GM18909 (cell line): Measurements from ENCODE around the gene CDK13.
A peak's percentile ranks its signal among the peaks of the same experiment; 100 is the strongest.
"Not testable (repeated sequence)": the region's sequence is repeated elsewhere in the genome, so short reads cannot be mapped to it uniquely, and the experiment has no call there.

Experiments used
- ATAC-seq: cut with Tn5 transposase; IDR thresholded peaks from one replicate; pipeline ENCODE4 v1.9.1; 2021; ENCODE audit warnings: mild to moderate bottlenecking; ENCODE audit not compliant: unreplicated experiment, poor library complexity

The CDK13 gene

GRCh38 chr7:40095230-40095629, 145.2 kb downstream of the CDK13 start:
- ATAC-seq: no peak

GRCh38 chr7:40095695-40096327, 145.8 kb downstream of the CDK13 start:
- ATAC-seq: no peak

GRCh38 chr7:40097728-40098127, 147.7 kb downstream of the CDK13 start:
- no peak for ATAC-seq

GRCh38 chr7:40098810-40099209, 148.8 kb downstream of the CDK13 start:
- ATAC-seq: no peak

- no peak for ATAC-seq
Measured at GRCh38 chr7:40099837-40100236, 149.8 kb downstream of the CDK13 start.

- ATAC-seq: no peak
Measured at GRCh38 chr7:40101201-40101600, 151.1 kb downstream of the CDK13 start.

- ATAC-seq: no peak
Measured at GRCh38 chr7:40102897-40103296, 152.8 kb downstream of the CDK13 start.

- no peak for ATAC-seq
Measured at GRCh38 chr7:40105879-40106473, 155.9 kb downstream of the CDK13 start.

- ATAC-seq: no peak
Measured at GRCh38 chr7:40115936-40116335, 165.9 kb downstream of the CDK13 start.

GRCh38 chr7:40117199-40117598, 167.1 kb downstream of the CDK13 start:
- not testable (repeated sequence) for ATAC-seq

GRCh38 chr7:40118201-40118600, 168.1 kb downstream of the CDK13 start:
- ATAC-seq: not testable (repeated sequence)

GRCh38 chr7:40120020-40120419, 170.0 kb downstream of the CDK13 start:
- no peak for ATAC-seq

- not testable (repeated sequence) for ATAC-seq
Measured at GRCh38 chr7:40122100-40122939, 172.3 kb downstream of the CDK13 start.

- no peak for ATAC-seq
Measured at GRCh38 chr7:40122940-40123254, 172.8 kb downstream of the CDK13 start.

- peak; percentile 9 for ATAC-seq
Measured at GRCh38 chr7:40133561-40134427, 183.7 kb downstream of the CDK13 start.

GRCh38 chr7:40134428-40135316, 184.6 kb downstream of the CDK13 start, which contains the start of the genes MPLKIP and SUGCT:
Gene MPLKIP (minus strand): TSS chr7:40134622. CDS start chr7:40134567, 55 bp downstream.
Gene SUGCT (plus strand): TSS chr7:40135005.
- peak; percentile 91 for ATAC-seq

GRCh38 chr7:40135317-40135610, 185.2 kb downstream of the CDK13 start:
- no peak for ATAC-seq

- no peak for ATAC-seq
Measured at GRCh38 chr7:40137563-40137962, 187.5 kb downstream of the CDK13 start.

- no peak for ATAC-seq
Measured at GRCh38 chr7:40138973-40139372, 188.9 kb downstream of the CDK13 start.

GRCh38 chr7:40139891-40140290, 189.8 kb downstream of the CDK13 start:
- ATAC-seq: not testable (repeated sequence)
